Measurements from ENCODE around the gene CDH13. TPM values are rescaled to one million over a fixed set of nuclear protein-coding genes. Genes with fewer than 3 reads are reported as not detected.

Gene CDH13
- total RNA-seq, 4 donors from 2014 or later, result 5.8 to 36.7 (median 20.4) TPM

- Histone ChIP-seq H3K9me3 (no peaks in the 10 kb centered on the region), H3K4me3 (no peak overlapping the region), H3K27ac (no peak overlapping the region), H3K4me1 (peaks cover 8 to 25% of the 10 kb centered on the region in 2 donors), H3K27me3 (no peaks in the 10 kb centered on the region), H3K36me3 (no peaks in the 10 kb centered on the region)
- no peak for ATAC-seq
- in situ Hi-C loops (cut with MboI; ENCODE audit: low sequenced_read_pairs in 4 of 4), result no loop called here
- no peak for DNase-seq
- intact Hi-C loops (cut with DNase I; ENCODE audit: low total_unique reads), result loop anchor here (10.0 kb wide), 1 partner anchor 237 kb away; no protein-coding TSS in a partner anchor
- TF ChIP-seq CTCF (IDR thresholded peaks at IDR 0.05 in 4 of 5, conservative IDR thresholded peaks at IDR 0.05 in 1 of 5) (no peak), POLR2A (IDR thresholded peaks at IDR 0.05) (no peak)
Observed at GRCh38 chr16:83117810-83118209, 491.0 kb downstream of the CDH13 start.

DNA sequence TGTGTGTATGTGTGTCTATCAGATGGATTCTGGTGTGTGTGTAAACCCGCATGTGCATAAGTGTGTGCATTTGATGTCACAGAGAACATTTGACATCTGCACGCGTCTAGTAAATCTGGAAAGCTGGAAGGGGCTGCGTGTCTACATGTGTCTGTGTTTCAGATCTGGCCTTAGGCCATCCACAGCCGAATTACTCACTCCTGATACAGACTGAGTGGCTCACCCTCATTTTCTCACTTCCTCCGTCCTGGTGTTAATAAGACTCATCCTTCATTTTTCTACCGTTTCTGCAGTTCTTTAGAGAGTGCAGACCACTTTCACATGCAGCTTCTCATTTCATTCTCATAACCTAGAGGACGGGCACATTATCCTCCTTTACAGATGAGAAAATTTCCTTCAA, 491.6 kb downstream of the CDH13 start:
- Histone ChIP-seq H3K27me3 (no peaks in the 10 kb centered on the region), H3K27ac (no peak overlapping the region), H3K4me3 (no peak overlapping the region), H3K9me3 (no peaks in the 10 kb centered on the region), H3K4me1 (peaks cover 8 to 22% of the 10 kb centered on the region in 2 donors), H3K36me3 (no peaks in the 10 kb centered on the region)
- in situ Hi-C loops (cut with MboI; ENCODE audit: low sequenced_read_pairs in 4 of 4) (no loop called here), intact Hi-C loops (cut with DNase I; ENCODE audit: low total_unique reads) (loop anchor here (10.0 kb wide), 1 partner anchor 236 kb away; no protein-coding TSS in a partner anchor)
- TF ChIP-seq CTCF (IDR thresholded peaks at IDR 0.05 in 4 of 5, conservative IDR thresholded peaks at IDR 0.05 in 1 of 5) (no peak), POLR2A (IDR thresholded peaks at IDR 0.05) (no peak)
- DNase-seq, result no peak
- ATAC-seq, result no peak

- ATAC-seq, result no peak
- intact Hi-C loops (cut with DNase I; ENCODE audit: low total_unique reads), result no loop called here
- Histone ChIP-seq H3K4me1 (no peaks in the 10 kb centered on the region), H3K36me3 (peaks cover 0 to 5% of the 10 kb centered on the region in 2 donors), H3K27ac (no peak overlapping the region), H3K9me3 (no peaks in the 10 kb centered on the region), H3K27me3 (no peaks in the 10 kb centered on the region), H3K4me3 (no peak overlapping the region)
- in situ Hi-C loops (cut with MboI; ENCODE audit: low sequenced_read_pairs in 4 of 4), result no loop called here
- DNase-seq, result no peak
- TF ChIP-seq CTCF (IDR thresholded peaks at IDR 0.05 in 4 of 5, conservative IDR thresholded peaks at IDR 0.05 in 1 of 5) (no peak), POLR2A (IDR thresholded peaks at IDR 0.05) (no peak)
Observed at GRCh38 chr16:83125999-83126568, 499.3 kb downstream of the CDH13 start.

DNA sequence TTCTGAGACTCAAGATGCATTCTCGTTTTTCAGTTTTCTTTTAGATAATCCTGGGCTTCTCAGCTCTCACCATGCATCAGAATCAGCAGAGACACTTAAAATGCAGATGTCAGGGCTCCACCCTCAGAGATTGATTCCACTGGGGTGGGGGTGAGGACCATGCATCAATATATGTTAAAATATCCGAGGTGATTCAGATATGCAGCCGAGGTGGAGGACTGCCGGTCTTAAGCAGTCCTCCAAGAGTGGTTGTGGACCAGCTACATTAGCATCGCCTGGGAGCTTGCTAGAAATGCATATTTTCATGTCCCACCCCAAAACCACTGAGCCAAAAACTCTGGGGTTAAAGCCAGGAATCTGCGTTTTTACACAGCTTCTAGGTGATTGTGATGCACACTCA, 501.3 kb downstream of the CDH13 start:
- no peak overlapping the region for H3K4me3 ChIP-seq
- intact Hi-C loops (cut with DNase I; ENCODE audit: low total_unique reads) (no loop called here), in situ Hi-C loops (cut with MboI; ENCODE audit: low sequenced_read_pairs in 4 of 4) (no loop called here)
- TF ChIP-seq POLR2A (IDR thresholded peaks at IDR 0.05) (no peak), CTCF (IDR thresholded peaks at IDR 0.05 in 4 of 5, conservative IDR thresholded peaks at IDR 0.05 in 1 of 5) (no peak)
- no peaks in the 10 kb centered on the region for H3K9me3 ChIP-seq
- ATAC-seq (no peak), DNase-seq (no peak)
- H3K27me3 ChIP-seq, result no peaks in the 10 kb centered on the region
- H3K4me1 ChIP-seq, result no peaks in the 10 kb centered on the region
- peaks cover 0 to 5% of the 10 kb centered on the region in 2 donors for H3K36me3 ChIP-seq
- H3K27ac ChIP-seq, result no peak overlapping the region

DNA sequence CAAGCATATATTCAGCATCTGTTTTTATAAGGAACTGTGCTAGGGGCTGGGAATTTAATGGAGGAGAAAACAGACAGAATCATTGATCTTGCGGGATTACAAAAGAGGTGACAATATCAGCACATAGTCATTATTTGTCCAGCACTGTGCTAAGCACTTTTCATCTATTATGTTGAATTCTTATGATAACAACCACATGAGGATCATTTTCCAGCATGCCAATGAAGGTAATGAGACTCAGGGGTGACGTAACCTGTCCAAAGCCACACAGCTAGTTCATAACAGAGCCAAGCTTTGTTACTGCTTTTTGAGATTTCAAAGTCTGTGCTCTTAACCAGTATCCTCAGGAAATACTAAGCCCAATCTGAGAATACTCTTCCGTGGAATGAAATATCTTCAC, 503.3 kb downstream of the CDH13 start:
- intact Hi-C loops (cut with DNase I; ENCODE audit: low total_unique reads), result no loop called here
- TF ChIP-seq CTCF (IDR thresholded peaks at IDR 0.05 in 4 of 5, conservative IDR thresholded peaks at IDR 0.05 in 1 of 5) (no peak), POLR2A (IDR thresholded peaks at IDR 0.05) (no peak)
- no peak for ATAC-seq
- no peaks in the 10 kb centered on the region for H3K27me3 ChIP-seq
- in situ Hi-C loops (cut with MboI; ENCODE audit: low sequenced_read_pairs in 4 of 4), result no loop called here
- H3K4me1 ChIP-seq, result no peaks in the 10 kb centered on the region
- no peak overlapping the region for H3K4me3 ChIP-seq
- no peak for DNase-seq
- peaks cover 0 to 5% of the 10 kb centered on the region in 2 donors for H3K36me3 ChIP-seq
- H3K27ac ChIP-seq, result no peak overlapping the region
- H3K9me3 ChIP-seq, result no peaks in the 10 kb centered on the region
